KBM-7 (cell line): ENCODE results near the gene GJB4.
"Not testable (repeated sequence)": the region's sequence is repeated elsewhere in the genome, so short reads cannot be mapped to it uniquely, and the experiment has no call there.

Experiments used
- DNase-seq: peaks from one replicate; pipeline ENCODE4 v3.0.0-alpha.2; 2015
- in situ Hi-C: fragments of 300-500 bp; cut with MboI; formaldehyde crosslinking; loops from 2 replicates; pipeline ENCODE4 v1.14.3; 2020; ENCODE audit warnings: low sequenced_read_pairs, low pct_unique_long_range_greater_than_20kb, mixed read lengths

The GJB4 gene

GRCh38 chr1:34759503-34760357 lies at the start of gene GJB4:
GJB4 (plus strand) TSS chr1:34759740; CDS start chr1:34761255, 1,515 bp downstream.
- DNase-seq = no peak
- in situ Hi-C loops = no loop called here

DNA sequence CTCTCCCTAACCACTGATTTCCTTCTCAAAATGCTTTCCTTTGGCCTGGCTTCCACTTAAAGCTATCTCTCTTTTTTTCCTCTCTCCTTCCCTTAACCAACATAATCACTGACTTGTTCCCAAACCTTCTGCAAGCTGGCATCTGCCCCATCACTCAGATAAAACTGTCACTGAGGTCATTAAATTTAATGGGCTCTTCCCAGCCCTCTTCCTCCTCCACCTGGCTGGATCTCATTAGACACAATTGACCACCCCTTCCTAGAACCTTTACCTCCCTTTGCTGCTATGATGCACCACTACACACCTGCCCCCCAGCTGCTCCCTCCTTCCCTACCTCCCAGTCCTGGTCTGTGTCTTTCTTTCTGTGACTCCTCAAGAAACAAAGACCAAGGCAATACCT lies 48.7 kb upstream of the GJB4 start:
- in situ Hi-C loops = no loop called here
- DNase-seq = no peak

DNA sequence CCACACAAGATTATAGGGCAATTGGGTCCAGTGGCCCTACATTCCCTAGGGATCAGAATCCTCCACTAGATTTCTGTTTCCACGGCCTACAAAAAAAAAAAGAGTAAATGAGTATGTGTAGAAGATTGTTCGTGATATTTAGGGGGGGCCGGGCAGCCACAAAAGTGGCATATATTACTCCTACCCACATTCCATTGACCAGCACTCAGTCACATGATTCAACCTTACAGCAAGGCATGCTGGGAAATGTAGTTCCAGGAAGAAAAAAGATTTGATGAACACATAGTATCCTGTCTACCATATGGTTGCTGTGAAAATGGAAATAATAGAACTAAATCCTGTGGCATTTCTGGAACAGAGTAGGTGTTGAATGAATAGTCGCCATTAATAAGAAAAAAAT lies 48.1 kb upstream of the GJB4 start:
- in situ Hi-C loops = no loop called here
- DNase-seq = no peak

DNA sequence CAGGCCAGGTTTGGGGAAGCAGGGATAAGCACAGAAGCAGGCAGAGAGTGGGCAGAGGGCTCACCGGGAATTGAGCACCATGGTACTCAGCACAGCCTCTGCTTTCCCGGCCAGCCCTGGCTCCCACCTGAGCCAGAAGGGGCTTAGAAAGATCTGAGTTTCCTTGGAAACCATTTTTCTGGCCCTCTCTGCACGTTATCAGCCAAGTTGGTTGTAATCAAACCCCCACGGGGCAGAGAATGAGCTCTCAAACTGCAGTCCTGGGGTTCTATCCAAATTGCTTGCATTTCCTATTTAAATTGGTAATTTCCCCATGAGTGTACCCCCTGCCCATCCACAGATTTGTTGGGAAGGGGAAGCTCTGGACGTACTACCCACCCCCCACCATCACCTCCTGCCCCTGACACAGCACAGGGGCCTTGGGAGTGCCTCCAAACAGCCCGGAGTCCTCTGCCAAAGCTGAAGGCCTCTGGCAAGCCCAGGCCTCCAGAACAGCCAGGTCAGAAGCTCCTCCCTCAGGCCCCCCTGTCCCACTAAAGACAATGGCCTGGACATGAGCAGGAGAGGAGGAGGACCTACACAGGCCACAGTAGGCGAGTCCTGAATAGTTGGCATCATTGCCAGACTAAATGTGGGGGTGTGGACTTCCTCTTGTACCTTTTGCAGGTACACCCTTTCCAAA lies 47.4 kb upstream of the GJB4 start:
- DNase-seq = no peak
- in situ Hi-C loops = no loop called here

GRCh38 chr1:34713443-34713842 lies 46.1 kb upstream of the GJB4 start:
- DNase-seq = no peak
- in situ Hi-C loops = no loop called here

DNA sequence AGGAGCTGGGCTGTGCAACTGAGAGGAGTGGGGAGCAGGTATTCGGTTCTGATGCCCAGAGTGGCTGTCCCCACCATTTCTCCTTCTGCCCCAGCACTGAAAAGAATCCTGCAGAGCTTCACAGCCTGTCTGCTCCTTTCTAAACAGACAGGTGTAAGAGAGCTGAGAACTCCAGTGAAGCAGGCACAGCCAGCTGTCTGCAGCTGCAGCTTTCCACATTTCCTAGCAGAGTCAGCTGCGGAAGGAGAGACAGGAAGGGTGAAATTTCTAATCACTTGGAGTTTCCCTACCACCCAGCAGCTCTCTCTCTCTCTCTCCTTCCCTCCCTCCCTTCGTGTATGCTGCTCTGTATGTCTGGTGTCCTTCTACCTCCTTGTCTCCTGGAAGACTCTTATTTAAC lies 45.2 kb upstream of the GJB4 start:
- DNase-seq = no peak
- in situ Hi-C loops = no loop called here

DNA sequence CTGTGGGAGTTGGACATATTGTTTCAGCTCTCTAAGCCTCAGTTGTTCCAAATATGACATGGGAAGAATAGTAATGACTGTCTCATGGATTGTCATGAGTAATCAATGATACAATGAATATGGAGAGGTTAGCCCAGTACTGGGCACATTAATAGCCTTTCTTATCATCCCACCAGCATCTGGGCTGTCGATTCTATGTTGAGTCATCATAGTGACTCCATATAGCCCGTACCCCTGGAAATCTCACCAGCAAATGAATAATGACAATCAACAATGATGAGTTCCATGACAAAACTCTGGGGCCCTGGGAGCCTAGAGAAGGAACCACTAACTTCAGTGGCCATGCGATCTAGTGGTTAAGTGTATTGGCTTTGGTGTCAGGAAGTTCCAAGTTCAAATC lies 44.4 kb upstream of the GJB4 start:
- no peak for DNase-seq
- in situ Hi-C loops = no loop called here

- no peak for DNase-seq
- in situ Hi-C loops = no loop called here
Measured at GRCh38 chr1:34721241-34721640, 38.3 kb upstream of the GJB4 start.

DNA sequence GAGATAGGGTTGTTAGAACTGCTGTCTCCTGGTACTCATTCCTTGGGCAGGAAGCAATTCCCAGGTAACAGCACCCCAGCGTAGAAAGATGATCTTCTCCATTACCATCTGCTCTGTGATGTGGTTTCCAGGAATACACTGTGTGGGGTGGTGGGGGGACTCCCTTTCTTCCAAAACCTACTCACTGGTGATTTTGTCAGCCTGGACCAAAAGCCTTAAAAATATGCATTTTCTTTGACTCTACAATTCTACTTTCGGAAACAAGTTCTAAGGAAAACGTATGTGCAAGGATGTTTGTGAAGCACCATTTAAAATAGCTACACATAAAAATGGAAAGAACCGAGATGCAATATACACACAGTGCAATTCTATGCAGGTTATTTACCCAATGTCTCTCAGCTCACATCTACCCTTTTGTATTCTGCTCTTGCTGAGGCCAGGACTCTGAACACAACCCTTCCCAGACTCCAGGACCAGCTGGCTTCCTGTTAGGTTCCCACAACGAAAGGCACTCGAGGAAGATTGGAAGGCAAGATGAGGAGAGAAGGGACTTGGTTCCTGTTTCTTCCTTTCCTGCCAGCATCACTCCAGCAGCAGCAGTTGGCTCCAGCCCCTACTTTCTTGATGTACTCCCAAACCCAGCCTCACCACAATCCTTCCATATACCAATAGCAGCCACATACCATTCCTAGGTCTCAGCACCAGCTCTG lies 37.7 kb upstream of the GJB4 start:
- in situ Hi-C loops = no loop called here
- DNase-seq = no peak

- in situ Hi-C loops = no loop called here
Measured at GRCh38 chr1:34726861-34727260, 32.7 kb upstream of the GJB4 start.

DNA sequence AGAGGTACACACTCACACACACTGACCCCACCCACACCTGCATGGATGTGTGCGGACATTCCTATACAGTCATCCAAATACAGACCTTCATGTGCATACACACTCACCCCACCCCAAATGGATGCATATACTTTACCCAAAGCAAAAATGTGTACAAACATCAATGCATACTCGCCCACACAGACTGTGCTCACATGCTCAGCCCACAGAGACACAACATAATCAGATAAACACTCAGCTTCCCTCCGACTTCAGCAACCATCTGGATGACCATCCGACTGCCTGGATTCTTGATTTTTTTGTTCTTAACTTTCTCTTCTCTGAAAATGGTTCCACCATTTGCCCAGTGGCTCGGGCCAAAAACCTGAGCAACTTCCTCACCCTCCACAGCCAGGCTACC lies 29.1 kb upstream of the GJB4 start:
- in situ Hi-C loops = no loop called here
- no peak for DNase-seq

More at GRCh38 chr1:34726861-34727260, 32.7 kb upstream of the GJB4 start:
- DNase-seq = no peak

DNA sequence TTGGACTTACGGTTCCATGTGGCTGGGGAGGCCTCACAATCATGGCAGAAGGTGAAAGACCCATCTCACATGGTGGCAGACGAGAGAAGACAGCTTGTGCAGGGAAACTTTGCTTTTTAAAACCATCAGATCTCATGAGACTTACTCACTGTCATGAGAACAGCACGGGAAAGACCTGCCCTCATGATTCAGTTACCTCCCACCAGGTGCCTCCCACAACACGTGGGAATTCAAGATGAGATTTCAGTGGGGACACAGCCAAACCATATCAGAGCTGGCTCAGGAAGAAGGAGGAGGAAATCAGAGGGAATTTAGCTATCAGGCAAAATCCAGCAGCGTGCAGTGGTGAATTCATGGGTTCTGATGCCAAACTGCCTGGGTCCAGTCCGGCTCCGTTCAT lies 26.7 kb upstream of the GJB4 start:
- DNase-seq, in situ Hi-C loops: not testable (repeated sequence)

DNA sequence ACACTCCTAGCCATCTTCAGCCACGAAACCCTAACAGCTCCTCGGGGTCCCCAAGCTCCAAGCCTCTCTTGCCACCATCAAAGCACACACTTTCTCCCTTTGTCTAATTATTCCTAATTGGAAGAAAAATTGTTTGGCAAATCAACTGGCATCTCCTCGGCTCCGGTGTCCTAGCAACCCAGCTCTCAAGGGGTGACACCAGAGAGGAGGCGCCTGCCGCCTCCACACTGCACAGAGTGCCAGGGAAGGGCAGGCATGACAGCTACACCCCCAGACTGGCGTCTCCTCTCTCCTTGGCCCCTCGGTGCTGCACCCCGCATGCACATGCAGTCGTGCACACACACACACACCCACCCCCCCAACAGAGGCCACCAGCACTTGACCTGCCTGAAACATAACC lies 22.8 kb upstream of the GJB4 start:
- DNase-seq = no peak
- in situ Hi-C loops = no loop called here

DNA sequence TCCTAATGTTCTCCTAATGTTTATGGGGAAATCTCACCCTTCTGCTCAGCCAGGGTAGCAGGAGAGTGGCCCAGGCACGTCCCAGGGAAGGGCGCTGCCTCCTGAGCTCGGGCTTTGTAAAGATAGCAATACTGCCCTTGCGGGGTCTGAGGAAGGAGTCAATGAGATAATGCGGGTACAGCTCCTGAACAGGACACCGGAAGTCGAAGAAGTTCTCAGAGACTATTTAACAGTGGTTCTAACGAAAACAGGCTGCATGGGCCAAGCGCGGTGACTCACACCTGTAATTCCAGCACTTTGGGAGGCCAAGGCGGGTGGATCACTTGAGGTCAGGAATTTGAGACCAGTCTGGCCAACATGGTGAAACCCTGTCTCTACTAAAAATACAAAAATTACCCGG lies 22.3 kb upstream of the GJB4 start:
- in situ Hi-C loops, DNase-seq: not testable (repeated sequence)

GRCh38 chr1:34739613-34740012 lies 19.9 kb upstream of the GJB4 start:
- in situ Hi-C loops = no loop called here
- DNase-seq = no peak

GRCh38 chr1:34740161-34740868 lies 19.2 kb upstream of the GJB4 start:
- DNase-seq = no peak
- in situ Hi-C loops = no loop called here

DNA sequence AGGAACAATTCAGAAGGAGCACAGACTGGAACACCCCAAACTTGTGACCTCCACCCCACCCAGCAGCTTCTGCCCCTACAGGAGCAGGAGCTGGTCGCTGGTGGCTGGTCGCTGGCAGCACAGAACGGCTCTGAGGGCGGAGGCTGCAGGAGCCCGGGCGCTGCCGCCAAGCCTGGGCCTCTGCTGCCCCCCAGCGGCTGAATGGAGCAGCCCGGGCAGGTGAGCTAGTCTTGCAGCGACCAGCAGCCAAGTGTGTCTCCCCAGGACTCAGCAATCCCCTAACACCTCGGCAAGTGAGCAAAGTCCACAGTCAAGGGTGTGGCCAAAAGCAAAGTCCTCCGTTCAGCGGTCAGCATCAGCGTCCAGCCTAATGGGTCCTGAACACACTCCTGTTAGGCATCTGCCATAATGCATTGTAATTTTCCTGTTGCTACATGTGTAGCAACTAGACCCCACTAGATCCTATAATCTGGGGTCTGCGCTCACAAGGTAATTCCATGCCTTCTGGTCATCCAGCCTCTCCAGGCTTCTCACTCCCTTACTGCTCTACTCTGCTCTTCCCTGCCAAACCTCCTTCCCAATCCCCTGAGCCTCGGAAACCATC lies 16.8 kb upstream of the GJB4 start:
- DNase-seq = peak; percentile 69
- in situ Hi-C loops = no loop called here

DNA sequence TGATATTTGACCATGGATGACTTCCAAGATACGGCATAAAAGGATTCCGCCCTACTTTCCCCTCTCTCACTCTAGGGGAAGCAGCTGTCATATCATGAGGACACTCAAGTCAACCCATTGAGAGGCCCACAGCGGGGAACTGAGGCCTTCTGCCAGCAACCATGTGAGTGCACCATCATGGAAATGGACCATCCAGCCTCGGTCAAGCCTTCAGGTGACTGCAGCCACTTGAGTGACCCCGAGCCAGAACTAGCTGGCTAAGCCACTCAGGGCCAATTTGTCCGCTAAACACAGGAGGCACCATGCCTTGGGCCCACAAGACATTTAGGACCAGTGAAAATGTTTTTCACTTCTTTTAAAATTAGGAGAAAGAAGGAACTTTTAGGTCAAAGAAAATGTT lies 15.8 kb upstream of the GJB4 start:
- in situ Hi-C loops = no loop called here
- DNase-seq = no peak

GRCh38 chr1:34744851-34745250 lies 14.7 kb upstream of the GJB4 start:
- in situ Hi-C loops = no loop called here
- DNase-seq = no peak
